LNCaP clone FGC (cell line): Measurements from ENCODE around the gene NKAPD1.

Source experiments
- DNase-seq: peaks from one replicate; pipeline ENCODE4 v3.0.0-alpha.2; 2011; ENCODE audit warnings: low read depth
- H3K4me3 ChIP-seq: 2 replicates; pipeline ENCODE4 v1.5.1; 2011; ENCODE audit warnings: mild to moderate bottlenecking, low read depth, low read length, control low read depth
- TF ChIP-seq, protein P1 (sequence below): IDR thresholded peaks from 2 replicates; pipeline ENCODE4 v1.5.1; 2012; ENCODE audit warnings: mild to moderate bottlenecking; ENCODE audit not compliant: control insufficient read depth, insufficient read depth; ENCODE audit errors: extremely low read depth

NKAPD1 gene

DNA sequence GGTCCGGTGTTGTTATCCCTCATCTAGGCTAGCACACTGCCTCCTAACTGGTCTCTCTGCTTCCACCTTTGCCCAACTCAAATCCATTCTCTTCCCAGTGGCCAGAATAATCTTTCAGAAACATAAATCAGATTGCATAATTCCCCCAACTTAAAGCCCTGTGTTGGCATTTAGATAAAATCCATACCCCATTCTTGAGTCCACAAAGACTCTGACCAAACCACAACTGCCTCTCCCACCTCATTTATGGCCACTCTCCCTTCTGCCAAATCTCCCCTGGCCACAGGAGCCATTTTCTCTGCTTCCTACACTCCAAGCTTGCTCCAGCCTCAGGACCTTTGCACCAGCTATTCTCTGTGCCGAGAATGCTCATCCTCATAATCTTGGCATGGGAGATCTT, 53.0 kb downstream of the NKAPD1 start:
- TF ChIP-seq, protein P1, sequence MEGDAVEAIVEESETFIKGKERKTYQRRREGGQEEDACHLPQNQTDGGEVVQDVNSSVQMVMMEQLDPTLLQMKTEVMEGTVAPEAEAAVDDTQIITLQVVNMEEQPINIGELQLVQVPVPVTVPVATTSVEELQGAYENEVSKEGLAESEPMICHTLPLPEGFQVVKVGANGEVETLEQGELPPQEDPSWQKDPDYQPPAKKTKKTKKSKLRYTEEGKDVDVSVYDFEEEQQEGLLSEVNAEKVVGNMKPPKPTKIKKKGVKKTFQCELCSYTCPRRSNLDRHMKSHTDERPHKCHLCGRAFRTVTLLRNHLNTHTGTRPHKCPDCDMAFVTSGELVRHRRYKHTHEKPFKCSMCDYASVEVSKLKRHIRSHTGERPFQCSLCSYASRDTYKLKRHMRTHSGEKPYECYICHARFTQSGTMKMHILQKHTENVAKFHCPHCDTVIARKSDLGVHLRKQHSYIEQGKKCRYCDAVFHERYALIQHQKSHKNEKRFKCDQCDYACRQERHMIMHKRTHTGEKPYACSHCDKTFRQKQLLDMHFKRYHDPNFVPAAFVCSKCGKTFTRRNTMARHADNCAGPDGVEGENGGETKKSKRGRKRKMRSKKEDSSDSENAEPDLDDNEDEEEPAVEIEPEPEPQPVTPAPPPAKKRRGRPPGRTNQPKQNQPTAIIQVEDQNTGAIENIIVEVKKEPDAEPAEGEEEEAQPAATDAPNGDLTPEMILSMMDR: no peak
- DNase-seq: no peak
- H3K4me3 ChIP-seq: no peak overlapping the region

DNA sequence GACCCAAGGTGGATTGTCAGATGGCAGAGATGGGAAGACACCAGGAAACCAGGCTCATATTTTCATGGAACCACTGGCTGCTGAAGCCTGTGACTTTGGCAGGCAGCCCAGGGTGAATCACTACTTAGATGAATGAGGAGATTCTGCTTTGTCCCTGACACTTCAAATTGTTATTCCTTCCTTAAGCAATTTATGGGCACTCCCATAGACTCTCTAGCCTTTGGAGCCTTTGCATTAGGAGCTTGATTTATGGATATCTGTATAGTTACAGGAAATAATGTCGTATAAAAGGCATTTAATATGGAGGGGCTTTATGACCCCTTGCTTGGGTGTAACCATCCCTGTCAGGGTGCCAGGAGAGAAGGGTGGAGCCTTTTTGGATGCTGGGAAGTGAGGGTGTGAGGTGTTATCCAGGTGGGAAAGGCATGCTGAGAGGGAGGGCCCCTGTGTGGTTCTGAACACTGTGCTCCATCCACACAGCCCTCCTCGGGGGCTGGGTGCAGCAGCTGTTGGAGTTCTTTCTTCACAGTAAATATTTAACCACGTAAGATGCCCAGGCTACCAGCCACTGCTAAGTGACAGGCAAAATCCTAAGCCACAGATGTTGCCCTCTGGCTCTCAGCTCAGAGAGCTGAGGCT, 54.5 kb downstream of the NKAPD1 start:
- no peak overlapping the region for H3K4me3 ChIP-seq
- peak; percentile 43 for DNase-seq
- TF ChIP-seq, protein P1: no peak

DNA sequence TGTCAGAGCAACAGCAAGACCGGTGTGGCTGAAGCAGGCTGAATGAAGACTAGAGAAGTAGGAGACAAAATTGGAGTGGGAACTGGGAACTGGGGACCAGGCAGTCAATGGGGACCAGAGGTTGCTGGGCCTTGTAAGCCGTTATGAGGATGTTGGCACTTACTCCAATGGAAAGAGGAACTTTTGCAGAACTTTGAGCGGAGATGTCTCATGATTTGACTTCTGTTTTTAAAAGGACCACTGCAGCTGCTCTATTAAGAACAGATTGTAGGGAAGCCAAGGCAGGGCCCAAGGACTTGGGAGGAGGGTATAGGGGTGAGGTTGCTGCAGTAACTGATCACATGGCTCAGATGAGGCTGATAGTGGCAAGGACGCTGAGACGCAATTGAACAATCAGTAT, 55.6 kb downstream of the NKAPD1 start:
- H3K4me3 ChIP-seq: no peak overlapping the region
- no peak for DNase-seq
- TF ChIP-seq, protein P1: no peak

DNA sequence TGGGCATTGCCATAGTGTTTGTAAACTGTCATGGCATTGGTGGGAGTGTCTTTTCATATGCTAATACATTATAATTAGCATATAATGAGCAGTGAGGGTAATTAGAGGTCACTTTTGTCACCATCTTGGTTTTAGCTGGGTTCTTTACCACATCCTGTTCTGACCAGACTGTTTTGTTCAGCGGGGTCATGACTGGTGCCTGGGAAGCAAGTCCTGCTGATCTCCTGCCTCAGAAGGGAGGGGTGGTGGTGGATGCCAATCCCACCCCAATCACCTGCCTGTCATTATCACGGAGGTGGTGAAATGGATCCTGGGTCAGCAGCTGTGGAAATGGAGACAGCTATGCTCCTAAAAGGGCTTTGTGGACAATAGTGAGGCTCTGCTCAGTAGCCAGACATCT, 58.6 kb downstream of the NKAPD1 start:
- no peak for DNase-seq
- no peak overlapping the region for H3K4me3 ChIP-seq
- TF ChIP-seq, protein P1: no peak

DNA sequence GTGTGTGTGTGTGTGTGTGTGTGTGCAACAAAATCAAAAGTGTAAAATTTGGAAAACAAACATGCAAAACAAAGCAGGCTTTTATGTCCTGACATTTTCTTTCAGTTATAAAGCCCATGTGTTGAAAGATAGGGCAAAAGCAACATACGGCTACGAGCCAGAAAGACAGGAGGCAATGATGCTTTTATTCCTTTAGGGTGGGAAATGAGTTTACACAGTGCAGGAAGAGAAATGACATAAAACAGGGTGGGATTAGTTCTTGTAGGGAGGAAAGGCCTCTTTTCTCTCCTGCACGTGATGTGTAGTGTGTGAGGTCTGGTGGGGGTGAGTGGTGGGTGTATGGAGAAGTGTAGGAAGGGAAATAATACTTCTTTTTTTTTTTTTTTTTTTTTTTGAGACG, 60.4 kb downstream of the NKAPD1 start:
- no peak overlapping the region for H3K4me3 ChIP-seq
- no peak for DNase-seq
- TF ChIP-seq, protein P1: no peak
